IMR-90 (cell line): ENCODE data around the gene SMIM29.

Source experiments
- CTCF ChIP-seq: conservative IDR thresholded peaks from 2 replicates; pipeline ENCODE4 v1.5.1; 2012; ENCODE audit warnings: mild to moderate bottlenecking, low read depth, low read length, improper control_type of control experiment
- MXI1 ChIP-seq: IDR thresholded peaks from 2 replicates; pipeline ENCODE4 v1.6.1; 2012; ENCODE audit warnings: low read depth, mild to moderate bottlenecking, low read length, moderate library complexity, borderline replicate concordance

- no peak for TF ChIP-seq MXI1
- TF ChIP-seq CTCF = no peak
These were observed 15.9 kb downstream of the SMIM29 start for GRCh38 chr6:34232901-34233300.
